SKM-1 treated with dmso at 0.1 percent for 144 hours (cell line): Measurements from ENCODE around the gene C5orf46.
"Not testable (repeated sequence)": the region's sequence is repeated elsewhere in the genome, so short reads cannot be mapped to it uniquely, and the experiment has no call there.

Experiments
- DNase-seq: peaks from one replicate; lab custom pipeline; 2025; ENCODE audit not compliant: unreplicated experiment; lab: John Stamatoyannopoulos, UW

The C5orf46 gene

DNA sequence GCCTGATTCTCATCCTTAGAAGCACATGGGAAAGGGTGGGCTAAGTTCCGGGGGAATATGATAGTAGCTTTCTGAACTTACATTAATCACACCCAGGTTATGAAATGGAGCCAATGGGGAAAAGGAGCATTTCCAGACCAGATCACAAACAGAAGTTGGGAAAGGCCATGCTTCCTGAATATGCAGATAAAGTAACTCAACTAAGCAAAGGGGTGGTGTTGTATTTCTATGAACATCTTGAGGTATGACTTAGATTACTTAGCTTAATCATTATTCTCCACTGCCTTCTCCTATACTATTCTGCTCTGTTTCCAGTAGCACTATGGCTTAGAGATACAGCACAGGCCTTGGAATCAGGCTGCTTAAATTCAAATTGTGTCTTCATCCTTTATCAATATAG, 10.5 kb downstream of the C5orf46 start:
- DNase-seq: no peak

DNA sequence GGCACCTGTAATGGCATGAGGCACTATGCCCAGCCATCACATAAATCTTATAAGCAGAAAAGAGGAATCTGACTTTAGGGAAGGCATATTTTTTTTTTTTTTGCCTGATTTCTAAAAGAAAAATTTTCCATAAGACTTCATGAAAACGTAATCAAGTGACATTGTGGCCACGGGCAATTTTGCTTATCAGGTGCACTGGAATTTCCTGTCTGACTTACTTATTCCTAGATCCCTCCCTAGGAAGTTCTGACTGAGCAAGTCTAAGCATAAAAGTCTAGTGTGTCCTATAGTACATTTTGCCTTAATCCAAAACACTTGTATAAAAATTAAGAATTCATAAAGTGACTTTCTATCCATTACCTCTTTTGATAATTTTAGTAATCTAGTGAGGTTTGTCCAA, 12.5 kb downstream of the C5orf46 start:
- no peak for DNase-seq

DNA sequence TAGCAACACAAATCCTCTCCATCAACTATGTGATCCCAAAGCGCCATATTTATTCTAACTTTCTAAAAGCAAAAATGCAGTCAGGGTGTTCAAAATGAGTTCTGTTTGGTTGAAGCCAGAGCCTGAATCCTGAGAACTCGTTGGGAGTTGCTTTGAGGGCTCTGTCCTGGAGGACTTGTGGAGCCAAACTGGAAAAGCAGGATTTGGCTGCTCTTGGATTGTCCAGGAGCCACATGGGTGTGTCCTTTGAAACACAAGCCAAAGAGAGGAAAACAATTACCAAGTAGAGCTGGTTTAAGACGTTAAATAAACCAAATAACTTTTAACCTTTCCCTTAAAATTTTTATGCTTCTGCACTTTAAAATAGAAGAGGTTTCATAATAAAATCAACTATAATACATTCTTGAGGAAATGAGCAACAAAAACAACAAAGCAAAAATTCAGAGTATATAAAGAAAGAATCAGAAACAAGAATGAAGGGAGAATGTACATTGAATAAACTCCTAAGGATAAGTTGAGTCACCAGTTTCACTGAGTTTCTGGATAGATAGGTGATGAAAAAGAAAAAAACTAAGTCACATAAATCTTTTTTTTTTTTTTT, 13.5 kb downstream of the C5orf46 start:
- no peak for DNase-seq

DNA sequence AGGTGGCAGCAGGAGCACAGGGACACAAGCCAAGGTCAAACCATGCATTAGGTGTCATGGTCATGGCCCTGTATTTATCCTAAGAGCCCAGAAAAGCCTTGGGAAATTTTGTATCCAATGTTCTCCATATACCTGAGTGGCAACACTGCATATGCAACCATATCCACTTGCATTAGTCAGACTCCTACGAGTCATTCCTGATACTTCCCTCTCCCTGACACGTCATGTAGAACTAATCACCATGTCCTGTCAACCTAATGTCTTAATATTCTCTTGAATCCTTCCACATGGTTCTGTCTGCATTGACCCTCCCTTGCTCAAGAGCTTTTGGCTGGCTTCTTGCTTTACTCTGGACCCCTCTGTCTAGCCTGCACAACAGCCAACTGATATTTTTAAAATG, 18.4 kb downstream of the C5orf46 start:
- DNase-seq: no peak

DNA sequence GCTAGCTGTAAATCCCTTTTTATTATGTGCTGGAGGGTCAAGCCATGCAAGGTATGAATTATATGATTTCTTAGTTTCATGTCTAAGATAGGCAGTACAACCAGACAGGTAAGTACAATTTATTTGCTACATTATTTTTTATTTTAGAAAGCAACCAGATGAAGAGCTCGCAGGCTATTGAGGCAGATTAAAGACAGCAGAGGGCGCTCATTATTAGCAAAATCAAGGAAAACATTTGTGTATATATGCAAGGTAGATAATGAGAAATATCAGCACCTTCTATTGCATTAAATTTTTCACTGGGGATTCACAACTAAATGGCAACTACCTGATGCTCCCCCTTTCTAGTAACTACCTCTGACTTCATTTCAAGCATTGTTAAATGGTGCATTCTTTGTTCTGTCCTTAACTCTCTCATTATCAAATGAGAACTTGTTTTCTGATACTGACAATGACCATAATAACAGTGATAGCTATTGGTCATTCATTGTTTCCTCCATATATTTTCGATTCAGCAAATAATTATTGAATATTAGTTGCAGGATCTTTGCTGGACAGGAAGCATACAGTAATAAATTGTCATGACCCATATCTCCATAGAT, 19.2 kb downstream of the C5orf46 start:
- peak; percentile 13 for DNase-seq

DNA sequence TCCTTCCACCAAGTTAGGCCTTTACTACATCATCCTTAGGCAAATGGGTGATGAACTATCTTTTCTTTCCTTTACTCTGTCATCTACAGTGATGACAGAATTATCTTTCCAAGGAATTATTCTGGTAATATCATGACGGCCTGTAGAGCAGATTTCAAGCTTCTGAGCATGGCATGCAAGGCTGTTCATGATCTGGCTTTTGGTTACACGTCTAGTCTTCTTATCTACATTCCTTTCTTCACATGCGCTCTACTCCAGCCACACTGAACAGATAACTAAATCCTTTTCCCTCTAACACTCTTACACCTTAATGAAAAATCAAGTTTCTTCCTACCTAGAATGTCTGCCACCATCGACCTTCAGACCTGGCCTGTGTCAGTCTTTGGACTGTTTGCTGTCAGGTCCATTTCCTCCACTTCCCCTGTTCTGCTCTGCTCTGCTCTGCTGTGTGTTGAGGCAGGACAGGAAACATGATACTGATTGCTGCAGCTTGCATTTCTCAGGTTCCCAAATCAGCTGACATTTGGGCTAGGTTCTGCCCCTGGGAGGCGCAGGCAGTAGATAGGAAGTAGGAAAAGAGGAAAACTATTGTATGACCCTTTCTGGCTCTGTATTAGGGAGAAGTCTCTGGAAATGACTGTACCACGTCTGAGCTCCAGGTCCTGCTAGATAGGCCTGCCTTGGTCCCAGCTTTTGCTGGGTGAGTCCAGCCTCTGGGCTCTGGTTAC, 23.6 kb downstream of the C5orf46 start:
- DNase-seq: no peak

DNA sequence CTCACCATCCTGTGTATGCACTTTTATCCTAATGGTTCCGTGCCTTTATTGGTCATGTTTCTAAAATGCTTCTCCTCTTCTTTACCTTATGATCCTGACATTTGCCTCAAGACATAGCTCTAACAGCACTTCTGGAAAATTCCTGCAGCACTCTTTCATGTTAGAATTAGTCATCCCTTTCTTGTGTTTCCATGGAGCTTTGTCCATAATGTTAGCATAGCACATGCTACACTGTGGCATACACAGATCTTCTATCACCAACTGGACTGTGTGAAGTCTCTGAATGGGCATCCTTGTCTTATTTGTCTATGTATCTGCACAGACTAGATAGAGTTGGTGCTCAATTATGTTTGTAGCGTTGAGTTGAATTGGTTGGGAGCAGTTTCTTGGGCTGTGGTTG, 25.9 kb downstream of the C5orf46 start:
- DNase-seq: no peak

DNA sequence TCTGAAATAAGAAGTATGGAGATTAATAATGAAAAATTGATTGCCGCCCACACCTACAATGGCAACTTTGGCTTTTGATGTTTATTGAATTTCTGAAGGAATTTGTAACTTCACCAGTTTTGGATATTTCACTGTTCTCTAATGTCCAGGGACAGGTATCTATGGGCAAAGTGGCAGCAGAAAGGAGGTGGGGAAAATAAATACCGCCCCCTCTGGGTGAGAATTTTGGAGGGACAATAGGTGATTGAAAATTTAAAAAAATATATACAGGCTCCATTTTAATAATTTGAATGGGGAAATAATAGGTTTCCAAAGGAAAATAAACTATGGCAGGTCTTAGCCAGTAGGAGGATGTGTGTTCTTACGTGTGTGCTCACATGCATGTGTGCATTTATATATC, 26.6 kb downstream of the C5orf46 start:
- no peak for DNase-seq

DNA sequence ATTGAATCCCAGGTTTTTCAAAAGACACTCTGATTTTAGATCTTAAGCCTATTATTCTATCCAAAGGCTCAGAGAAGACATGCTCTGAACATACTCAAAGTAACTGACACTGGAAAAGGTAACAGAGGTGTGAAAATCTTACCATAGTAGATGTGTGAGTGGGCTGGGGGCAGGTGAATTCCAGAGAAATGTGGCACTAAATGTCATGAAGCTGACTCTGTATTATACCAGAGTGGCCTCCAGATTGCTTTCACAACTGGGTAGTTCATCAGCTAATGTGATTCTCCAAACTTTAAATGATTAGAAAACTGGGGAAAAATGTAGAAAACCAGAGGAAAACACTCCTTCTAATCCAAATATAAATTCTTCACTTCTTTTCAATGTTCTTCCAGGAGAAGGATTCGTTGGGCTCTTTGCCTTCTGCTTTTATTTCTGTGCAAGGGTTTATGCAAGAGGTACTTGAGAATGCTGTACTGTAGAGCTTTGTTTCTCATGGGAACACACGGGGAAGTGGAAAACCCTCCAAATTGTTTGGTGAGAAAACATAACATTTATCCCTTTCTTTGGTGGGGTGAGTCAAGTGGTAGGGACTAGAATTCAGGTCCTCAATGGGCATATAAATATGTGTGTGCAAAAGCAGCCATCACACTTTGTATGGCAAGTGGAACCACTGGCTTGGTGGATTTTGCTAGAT, 28.1 kb downstream of the C5orf46 start, which contains the start of gene SCGB3A2:
TSS of gene SCGB3A2 (plus strand) at position 646 of the 694 bp plus-strand sequence. CDS start 93 bp downstream, outside the sequence.
- no peak for DNase-seq

DNA sequence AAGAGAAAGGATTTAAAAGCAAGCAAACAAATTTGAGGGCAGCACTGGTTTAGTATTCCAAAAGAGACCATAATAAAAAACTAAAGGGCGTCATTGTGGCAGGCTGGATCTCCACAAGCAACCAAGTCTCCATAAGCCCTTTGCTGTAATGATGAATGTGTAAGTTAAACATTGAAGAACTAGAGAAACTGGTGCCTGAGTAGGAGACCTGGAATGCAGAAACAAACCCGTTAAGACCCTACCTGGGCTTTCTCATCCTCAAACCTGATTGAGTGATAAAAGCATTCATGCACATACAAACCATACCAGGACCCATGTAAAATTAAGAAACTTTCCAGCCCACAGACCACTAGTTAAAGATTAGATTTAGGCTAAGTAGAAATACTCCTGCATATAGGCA, 29.7 kb downstream of the C5orf46 start:
- DNase-seq: no peak

DNA sequence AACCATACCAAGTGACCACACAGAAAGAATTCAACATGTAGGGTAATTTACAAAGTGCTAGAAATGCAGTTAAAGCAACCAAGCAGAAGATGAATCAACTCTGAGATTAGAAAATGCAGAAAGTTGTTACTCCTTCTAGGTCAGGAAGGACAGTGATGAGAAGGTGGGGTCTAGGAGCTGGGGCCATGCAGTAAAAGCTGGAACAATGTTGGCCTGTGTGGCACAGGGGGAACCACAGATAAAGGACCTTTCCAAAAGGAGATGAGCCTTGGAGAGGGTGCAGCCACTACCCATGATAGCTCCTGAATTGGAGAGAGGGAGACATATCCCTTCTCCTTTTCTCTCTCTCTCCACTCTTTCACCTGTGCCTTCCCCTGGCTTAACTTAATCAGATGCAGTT, 30.2 kb downstream of the C5orf46 start:
- DNase-seq: no peak

DNA sequence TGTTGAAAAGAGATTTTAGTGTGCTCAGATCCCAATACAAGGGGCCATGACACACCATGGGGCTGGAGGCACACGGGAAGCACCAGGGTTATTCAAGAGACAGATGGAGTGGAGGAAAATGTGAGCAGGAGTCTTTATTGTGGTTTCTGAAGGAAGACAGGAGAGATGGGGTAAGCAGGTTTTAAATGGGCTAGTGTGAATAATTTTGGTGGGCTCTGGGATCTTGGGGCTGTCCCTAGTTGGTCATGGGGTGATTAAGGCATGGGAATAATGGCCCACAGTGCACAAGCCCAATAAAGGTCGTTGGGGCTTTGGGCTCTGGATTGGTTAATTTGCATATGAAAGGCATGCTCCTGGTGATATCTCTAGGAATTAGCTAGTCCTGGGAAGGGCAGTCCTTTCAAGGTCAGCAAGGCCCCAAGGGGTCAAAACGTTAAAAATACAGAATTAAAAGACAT, 31.4 kb downstream of the C5orf46 start:
- no peak for DNase-seq

DNA sequence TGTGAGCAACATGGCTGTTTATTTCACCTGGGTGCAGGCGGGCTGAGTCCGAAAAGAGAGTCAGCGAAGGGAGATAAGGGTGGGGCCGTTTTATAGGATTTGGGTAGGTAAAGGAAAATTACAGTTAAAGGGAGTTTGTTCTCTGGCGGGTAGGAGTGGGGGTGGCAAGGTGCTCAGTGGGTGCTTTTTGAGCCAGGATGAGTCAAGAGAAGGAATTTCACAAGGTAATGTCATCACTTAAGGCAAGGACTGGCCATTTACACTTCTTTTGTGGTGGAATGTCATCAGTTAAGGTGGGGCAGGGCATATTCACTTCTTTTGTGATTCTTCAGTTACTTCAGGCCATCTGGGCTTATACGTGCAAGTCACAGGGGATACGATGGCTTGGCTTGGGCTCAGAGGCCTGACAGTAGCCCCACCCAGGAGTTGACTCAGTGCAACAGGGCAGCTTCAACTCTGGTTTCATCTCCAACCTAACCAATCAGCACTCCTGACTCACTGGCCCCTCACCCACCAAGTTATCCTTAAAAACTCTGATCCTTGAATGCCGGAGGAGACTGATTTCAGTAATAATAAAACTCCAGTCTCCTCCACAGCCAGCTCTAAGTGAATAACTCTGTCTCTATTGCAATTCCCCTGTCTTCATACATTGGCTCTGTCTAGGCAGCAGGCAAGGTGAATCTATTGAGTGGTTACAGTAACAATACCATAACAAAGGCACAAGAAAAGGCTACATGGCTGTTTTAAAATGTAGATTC, 32.0 kb downstream of the C5orf46 start:
- DNase-seq: not testable (repeated sequence)

DNA sequence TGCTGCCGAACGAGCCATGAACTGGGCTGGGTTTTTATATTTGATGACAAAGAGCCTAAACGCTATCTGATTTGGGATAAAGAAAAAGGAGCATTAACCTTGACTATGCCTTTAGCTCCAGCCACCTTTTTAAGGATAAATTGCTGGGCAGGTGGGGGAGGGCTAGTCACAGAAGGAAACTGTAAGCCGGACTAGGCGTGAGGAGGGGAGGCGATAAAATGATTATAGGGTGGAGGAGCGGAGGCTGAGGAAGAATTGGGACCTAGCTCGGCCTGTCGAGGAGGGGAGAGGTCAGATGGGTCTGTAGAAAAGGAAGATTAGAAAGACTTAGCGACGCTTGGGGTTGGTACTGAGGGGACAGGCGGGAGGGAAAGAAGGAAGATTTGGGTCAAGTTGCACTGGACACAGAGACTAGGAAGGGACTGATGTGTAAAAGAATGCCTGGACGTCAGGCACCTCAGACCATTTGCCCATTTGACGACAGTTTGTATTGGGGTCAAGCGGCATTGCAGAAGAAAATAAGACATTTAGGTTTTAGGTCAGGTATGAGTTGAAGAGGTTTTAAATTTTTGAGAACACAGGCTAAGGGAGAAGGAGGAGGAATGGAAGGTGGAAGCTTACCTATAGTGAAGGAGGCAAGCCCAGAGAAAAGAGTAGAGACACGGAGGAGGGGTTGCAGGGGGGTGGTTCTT, 33.4 kb downstream of the C5orf46 start:
- not testable (repeated sequence) for DNase-seq

DNA sequence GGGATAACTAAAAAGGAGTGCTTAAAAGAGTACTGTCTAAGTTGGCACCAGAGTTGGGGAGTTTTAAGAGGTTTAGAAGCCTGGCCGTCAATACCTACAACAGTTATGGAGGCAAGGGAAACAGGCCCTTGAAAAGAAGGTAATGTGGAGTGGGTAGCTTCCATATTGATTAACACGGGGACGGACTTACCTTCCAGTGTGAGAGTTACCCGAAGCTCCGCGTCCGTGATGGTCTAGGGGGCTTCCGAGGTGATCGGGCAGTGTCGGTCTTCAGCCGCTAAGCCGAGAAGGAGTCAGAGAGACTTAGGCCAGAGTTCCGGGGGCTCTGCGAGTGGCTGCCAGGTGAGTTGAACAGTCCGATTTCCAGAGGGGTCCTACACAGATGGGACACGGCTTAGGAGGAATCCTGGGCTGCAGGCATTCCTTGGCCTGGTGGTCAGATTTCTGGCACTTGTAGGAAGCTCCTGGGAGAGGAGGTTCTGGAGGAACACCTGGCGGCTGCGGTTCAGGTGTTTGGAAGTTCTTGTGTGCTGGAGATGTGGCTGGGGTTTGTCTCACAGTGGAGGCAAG, 34.3 kb downstream of the C5orf46 start:
- not testable (repeated sequence) for DNase-seq

DNA sequence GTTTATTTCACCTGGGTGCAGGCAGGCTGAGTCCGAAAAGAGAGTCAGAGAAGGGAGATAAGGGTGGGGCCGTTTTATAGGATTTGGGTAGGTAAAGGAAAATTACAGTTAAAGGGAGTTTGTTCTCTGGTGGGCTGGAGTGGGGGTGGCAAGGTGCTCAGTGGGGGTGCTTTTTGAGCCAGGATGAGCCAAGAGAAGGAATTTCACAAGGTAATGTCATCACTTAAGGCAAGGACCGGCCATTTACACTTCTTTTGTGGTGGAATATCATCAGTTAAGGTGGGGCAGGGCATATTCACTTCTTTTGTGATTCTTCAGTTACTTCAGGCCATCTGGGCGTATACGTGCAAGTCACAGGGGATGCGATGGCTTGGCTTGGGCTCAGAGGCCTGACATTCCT, 36.4 kb downstream of the C5orf46 start:
- not testable (repeated sequence) for DNase-seq

DNA sequence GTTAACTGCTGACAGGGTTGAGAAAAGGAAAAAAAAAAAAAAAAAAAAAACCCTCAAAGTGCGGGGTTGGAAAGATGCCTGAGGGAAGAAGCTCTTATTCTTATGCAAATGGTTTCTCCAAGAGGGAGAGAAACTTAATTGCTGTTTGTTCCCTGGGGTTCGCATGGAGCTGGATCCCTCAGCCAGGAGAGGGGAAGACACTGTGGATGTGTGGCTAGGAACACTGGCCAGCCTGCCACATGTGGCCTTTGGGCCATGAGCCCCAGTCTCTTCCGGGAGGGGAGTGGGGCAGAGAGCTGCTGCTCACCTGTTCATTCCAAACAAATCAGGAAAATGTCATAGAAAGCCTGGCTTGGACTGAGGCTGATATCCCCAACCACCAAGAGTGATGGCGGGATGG, 37.2 kb downstream of the C5orf46 start:
- DNase-seq: no peak

DNA sequence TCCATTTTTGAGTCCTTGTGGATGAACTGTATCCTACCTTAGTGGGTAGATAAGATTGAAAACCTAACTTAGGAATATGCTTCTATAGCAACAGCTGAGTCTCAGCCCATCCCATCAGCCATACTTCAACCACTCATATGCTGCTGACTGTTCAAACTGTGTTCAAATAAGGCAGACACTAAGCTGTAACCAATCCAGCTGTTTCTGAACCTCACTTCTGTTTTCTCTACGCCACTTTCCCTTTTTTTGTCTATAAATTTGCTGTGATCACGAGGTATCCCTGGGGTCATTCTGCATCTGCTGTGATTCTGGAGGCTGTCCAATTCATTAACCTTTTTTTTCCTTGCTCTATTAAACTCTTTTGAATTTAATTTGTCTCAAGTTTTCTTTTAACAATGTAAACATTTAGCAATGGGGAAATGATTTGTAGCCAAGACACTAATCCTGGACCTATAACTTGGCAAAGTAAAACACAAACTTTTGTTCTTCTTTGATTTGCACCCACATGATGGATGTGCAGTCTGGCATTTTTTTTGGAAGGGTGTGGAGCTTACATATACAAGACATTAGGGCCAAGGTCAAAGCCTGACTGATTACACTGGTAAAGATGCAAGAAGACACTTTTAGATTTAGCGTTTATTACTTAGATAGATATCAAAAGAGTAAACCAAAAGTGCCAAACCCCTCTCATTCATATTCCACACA, 42.7 kb downstream of the C5orf46 start:
- no peak for DNase-seq

DNA sequence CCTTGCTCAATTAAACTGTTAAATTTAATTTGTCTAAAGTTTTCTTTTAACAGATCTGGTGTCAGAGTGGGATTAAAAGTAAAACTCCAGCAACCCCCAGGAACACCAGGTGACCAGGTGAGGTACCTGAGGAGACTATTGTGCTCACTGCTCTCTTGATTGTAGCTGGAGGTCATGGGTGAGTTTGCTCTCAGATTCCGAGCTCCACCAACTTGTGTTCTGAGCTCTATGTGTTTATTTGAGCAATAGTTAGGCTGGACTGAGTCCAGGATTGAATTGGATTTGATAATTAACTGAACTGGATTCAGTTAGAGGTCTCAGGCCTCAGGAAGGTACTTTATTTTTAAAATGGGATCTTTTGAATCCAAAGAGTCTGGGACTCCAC, 45.7 kb downstream of the C5orf46 start:
- DNase-seq: no peak
